ENCODE measurements around the gene PIGU. TPM values are rescaled to one million over a fixed set of nuclear protein-coding genes. Genes with fewer than 3 reads are reported as not detected.
A peak's percentile ranks its signal among the peaks of the same experiment; 100 is the strongest.

PIGU gene
- total and polyA plus RNA-seq, 2 donors (not counting 1 experiment from before 2014, with no cell fraction given): 12.0 to 19.3 TPM

DNA sequence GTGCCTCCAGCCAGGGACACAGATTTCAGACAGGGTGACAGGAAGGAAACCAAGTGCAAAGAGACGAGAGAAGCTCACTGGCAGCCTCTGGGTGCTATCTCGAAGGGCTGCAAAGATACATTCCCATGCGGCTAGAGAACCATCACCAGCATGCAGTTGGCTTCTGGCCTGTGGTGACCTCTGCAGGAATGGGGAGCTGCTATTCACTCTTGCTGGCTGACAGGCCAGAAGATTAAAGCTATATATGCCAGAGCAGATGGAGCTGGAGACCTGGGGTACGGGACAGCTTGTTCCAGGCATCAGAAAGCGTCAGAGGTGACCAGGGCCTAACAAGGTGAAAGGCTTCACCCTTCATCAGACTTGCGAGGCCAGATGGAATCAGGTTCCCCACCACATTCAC, 98.4 kb downstream of the PIGU start:
- Histone ChIP-seq H3K27ac (ENCODE audit: low read length in 2 of 2) (no peak overlapping the region), H3K4me2 (replicated peaks; ENCODE audit: low read depth, low read length, poor library complexity, severe bottlenecking) (no peak overlapping the region)

GRCh38 chr20:34578025-34578424, 98.9 kb downstream of the PIGU start:
- Histone ChIP-seq H3K9me3 (ENCODE audit: control extremely low read depth in 1 of 3, control insufficient read depth in 2 of 3, insufficient read depth in 1 of 3, low read length in 2 of 3) (peaks cover 0 to 20% (median 12%) of the 10 kb centered on the region in 3 donors), H3K9ac (ENCODE audit: low read length) (no peak overlapping the region), H4K20me1 (ENCODE audit: control insufficient read depth, insufficient read depth, low read length, poor library complexity, severe bottlenecking) (no peaks in the 10 kb centered on the region), H3K4me2 (replicated peaks; ENCODE audit: low read depth, low read length, poor library complexity, severe bottlenecking) (no peak overlapping the region), H2AFZ (ENCODE audit: insufficient read depth, low read depth, low read length, poor library complexity, severe bottlenecking) (no peak overlapping the region), H3K27ac (ENCODE audit: low read length in 2 of 2) (no peak overlapping the region), H3K4me1 (ENCODE audit: control insufficient read depth in 2 of 2, insufficient read depth in 2 of 2, low read length in 2 of 2) (peaks cover 18 to 29% of the 10 kb centered on the region in 2 donors), H3K36me3 (replicated peaks in 1 of 2; ENCODE audit: control extremely low read depth in 1 of 2, control insufficient read depth in 1 of 2, extremely low read depth in 1 of 2, insufficient read depth in 2 of 2, low read length in 1 of 2) (peaks cover 0 to 31% of the 10 kb centered on the region in 2 experiments), H3K4me3 (ENCODE audit: control extremely low read depth in 1 of 5, extremely low read depth in 1 of 5, insufficient read depth in 1 of 5, low read depth in 2 of 5, low read length in 4 of 5) (no peak overlapping the region), H3K27me3 (replicated peaks in 1 of 4; ENCODE audit: control extremely low read depth in 1 of 4, control insufficient read depth in 3 of 4, insufficient read depth in 4 of 4, low read length in 3 of 4) (no peaks in the 10 kb centered on the region), H3K79me2 (ENCODE audit: control insufficient read depth, insufficient read depth, low read length) (no peaks in the 10 kb centered on the region)
- DNase-seq (no peak), ATAC-seq (ENCODE audit: low read depth) (no peak)
- H3K4me1 Mint-ChIP-seq: peaks cover 31% of the 10 kb centered on the region
- ChIA-PET POLR2A (no interaction called here), CTCF (no interaction called here)
- H3K4me3 Mint-ChIP-seq: no peak overlapping the region
- intact Hi-C loops (cut with micrococcal nuclease): no loop called here
- no peaks in the 10 kb centered on the region for H3K27me3 Mint-ChIP-seq
- H3K27ac Mint-ChIP-seq: peak overlapping the region; percentile 59
- H3K9me3 Mint-ChIP-seq (ENCODE audit: insufficient read depth): no peaks in the 10 kb centered on the region
- 100% methylated on average over 1 of the region's 2 CpGs for WGBS (ENCODE audit: insufficient coverage)
- TF ChIP-seq CTCF (IDR thresholded peaks at IDR 0.05) (no peak), EZH2 (IDR thresholded peaks at IDR 0.05; ENCODE audit: borderline replicate concordance, insufficient read depth, low read depth, low read length, poor library complexity, severe bottlenecking) (no peak)

More for the DNA sequence above, 98.4 kb downstream of the PIGU start:
- Histone ChIP-seq H3K4me3 (ENCODE audit: control extremely low read depth in 1 of 5, extremely low read depth in 1 of 5, insufficient read depth in 1 of 5, low read depth in 2 of 5, low read length in 4 of 5) (no peak overlapping the region), H3K79me2 (ENCODE audit: control insufficient read depth, insufficient read depth, low read length) (no peaks in the 10 kb centered on the region), H3K4me1 (ENCODE audit: control insufficient read depth in 2 of 2, insufficient read depth in 2 of 2, low read length in 2 of 2) (peaks cover 18 to 29% of the 10 kb centered on the region in 2 donors), H3K36me3 (replicated peaks in 1 of 2; ENCODE audit: control extremely low read depth in 1 of 2, control insufficient read depth in 1 of 2, extremely low read depth in 1 of 2, insufficient read depth in 2 of 2, low read length in 1 of 2) (peaks cover 0 to 33% of the 10 kb centered on the region in 2 experiments), H3K27me3 (replicated peaks in 1 of 4; ENCODE audit: control extremely low read depth in 1 of 4, control insufficient read depth in 3 of 4, insufficient read depth in 4 of 4, low read length in 3 of 4) (no peaks in the 10 kb centered on the region), H4K20me1 (ENCODE audit: control insufficient read depth, insufficient read depth, low read length, poor library complexity, severe bottlenecking) (no peaks in the 10 kb centered on the region), H3K9me3 (ENCODE audit: control extremely low read depth in 1 of 3, control insufficient read depth in 2 of 3, insufficient read depth in 1 of 3, low read length in 2 of 3) (peaks cover 0 to 20% (median 12%) of the 10 kb centered on the region in 3 donors), H2AFZ (ENCODE audit: insufficient read depth, low read depth, low read length, poor library complexity, severe bottlenecking) (no peak overlapping the region), H3K9ac (ENCODE audit: low read length) (no peak overlapping the region)
- ATAC-seq (ENCODE audit: low read depth) (no peak), DNase-seq (no peak)
- Mint-ChIP-seq H3K27ac (peak overlapping the region; percentile 59), H3K4me3 (no peak overlapping the region), H3K9me3 (ENCODE audit: insufficient read depth) (no peaks in the 10 kb centered on the region), H3K4me1 (peaks cover 31% of the 10 kb centered on the region), H3K27me3 (no peaks in the 10 kb centered on the region)
- intact Hi-C loops (cut with micrococcal nuclease): no loop called here
- ChIA-PET POLR2A (no interaction called here), CTCF (no interaction called here)
- 96% methylated on average over 5 of the region's 6 CpGs for WGBS (ENCODE audit: insufficient coverage)
- no peak for TF ChIP-seq CTCF (IDR thresholded peaks at IDR 0.05)
- TF ChIP-seq EZH2 (IDR thresholded peaks at IDR 0.05; ENCODE audit: borderline replicate concordance, insufficient read depth, low read depth, low read length, poor library complexity, severe bottlenecking): no peak
